ENCODE data around the gene LAG3.

- TF ChIP-seq EZH2 (IDR thresholded peaks at IDR 0.05; ENCODE audit: borderline replicate concordance, low read depth, low read length, poor library complexity, severe bottlenecking) (no peak), CTCF (conservative IDR thresholded peaks at IDR 0.05; ENCODE audit: low read depth, low read length) (no peak)
These were observed at the start of gene LAG3 for GRCh38 chr12:6772331-6772695.

Data from A673 (cell line).